ENCODE results near the gene CD83. TPM values are rescaled to one million over a fixed set of nuclear protein-coding genes. Genes with fewer than 3 reads are reported as not detected.

The CD83 gene
- total RNA-seq, 1 experiment from 2014 or later = 15.2 TPM

DNA sequence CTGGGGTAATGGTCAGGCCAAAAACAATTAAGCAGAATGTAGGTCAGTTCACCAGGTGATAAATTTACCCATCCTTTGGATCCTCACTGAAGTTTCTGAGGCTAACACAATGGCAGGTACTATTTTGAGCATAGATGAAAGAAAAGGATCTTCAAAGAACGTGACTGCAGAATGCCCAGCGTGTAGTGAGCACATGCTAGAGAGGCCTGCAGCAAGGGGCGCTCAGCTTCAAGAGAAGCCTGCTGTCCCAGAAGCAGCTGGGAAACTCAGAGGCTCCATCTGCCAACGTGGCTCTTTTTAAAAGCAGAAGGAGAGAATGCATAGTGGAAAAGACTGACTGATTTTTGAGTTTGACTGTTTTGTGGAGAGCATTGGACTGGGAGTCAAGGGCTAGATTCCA is 57.4 kb downstream of the CD83 start:
- no peak for TF ChIP-seq EZH2phosphoT487 (IDR thresholded peaks at IDR 0.05; ENCODE audit: borderline replicate concordance, low read length)
- TF ChIP-seq, protein P1, sequence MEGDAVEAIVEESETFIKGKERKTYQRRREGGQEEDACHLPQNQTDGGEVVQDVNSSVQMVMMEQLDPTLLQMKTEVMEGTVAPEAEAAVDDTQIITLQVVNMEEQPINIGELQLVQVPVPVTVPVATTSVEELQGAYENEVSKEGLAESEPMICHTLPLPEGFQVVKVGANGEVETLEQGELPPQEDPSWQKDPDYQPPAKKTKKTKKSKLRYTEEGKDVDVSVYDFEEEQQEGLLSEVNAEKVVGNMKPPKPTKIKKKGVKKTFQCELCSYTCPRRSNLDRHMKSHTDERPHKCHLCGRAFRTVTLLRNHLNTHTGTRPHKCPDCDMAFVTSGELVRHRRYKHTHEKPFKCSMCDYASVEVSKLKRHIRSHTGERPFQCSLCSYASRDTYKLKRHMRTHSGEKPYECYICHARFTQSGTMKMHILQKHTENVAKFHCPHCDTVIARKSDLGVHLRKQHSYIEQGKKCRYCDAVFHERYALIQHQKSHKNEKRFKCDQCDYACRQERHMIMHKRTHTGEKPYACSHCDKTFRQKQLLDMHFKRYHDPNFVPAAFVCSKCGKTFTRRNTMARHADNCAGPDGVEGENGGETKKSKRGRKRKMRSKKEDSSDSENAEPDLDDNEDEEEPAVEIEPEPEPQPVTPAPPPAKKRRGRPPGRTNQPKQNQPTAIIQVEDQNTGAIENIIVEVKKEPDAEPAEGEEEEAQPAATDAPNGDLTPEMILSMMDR (conservative IDR thresholded peaks at IDR 0.05; ENCODE audit: low read depth, low read length) = no peak
- no peak for TF ChIP-seq EZH2 (IDR thresholded peaks at IDR 0.05; ENCODE audit: low read length, unreplicated experiment)
- H4K20me1 ChIP-seq (ENCODE audit: low read length) = no peaks in the 10 kb centered on the region
- H3K4me2 ChIP-seq (ENCODE audit: low read length) = no peak overlapping the region
- peaks cover 4% of the 10 kb centered on the region; the same call in 1 of the 2 replicates for H3K9me3 ChIP-seq (ENCODE audit: low read length)
- DNase-seq (no peak), ATAC-seq (no peak)
- no peaks in the 10 kb centered on the region for H3K79me2 ChIP-seq (ENCODE audit: low read length)
- no peak overlapping the region for H3K4me3 ChIP-seq (ENCODE audit: low read length)
- H3K36me3 ChIP-seq (ENCODE audit: low read depth, low read length) = no peaks in the 10 kb centered on the region
- H2AFZ ChIP-seq (ENCODE audit: low read length) = no peak overlapping the region
- no peaks in the 10 kb centered on the region for H3F3A ChIP-seq (ENCODE audit: low read length, unreplicated experiment)
- no peak overlapping the region for H3K9ac ChIP-seq (ENCODE audit: low read length)
- H3K9me2 ChIP-seq (replicated peaks; ENCODE audit: low read length) = no peaks in the 10 kb centered on the region
- intact Hi-C loops (cut with micrococcal nuclease) = no loop called here
- CTCF ChIA-PET = no interaction called here
- no TSS peak for BruUV-seq (replicated peaks)
- H3K27me3 ChIP-seq (ENCODE audit: low read length) = no peaks in the 10 kb centered on the region
- H3K27ac ChIP-seq (ENCODE audit: low read length) = no peak overlapping the region
- H3K4me1 ChIP-seq (ENCODE audit: insufficient read depth, low read length) = no peaks in the 10 kb centered on the region
- POLR2A ChIA-PET (ENCODE audit: unreplicated experiment) = no interaction called here

DNA sequence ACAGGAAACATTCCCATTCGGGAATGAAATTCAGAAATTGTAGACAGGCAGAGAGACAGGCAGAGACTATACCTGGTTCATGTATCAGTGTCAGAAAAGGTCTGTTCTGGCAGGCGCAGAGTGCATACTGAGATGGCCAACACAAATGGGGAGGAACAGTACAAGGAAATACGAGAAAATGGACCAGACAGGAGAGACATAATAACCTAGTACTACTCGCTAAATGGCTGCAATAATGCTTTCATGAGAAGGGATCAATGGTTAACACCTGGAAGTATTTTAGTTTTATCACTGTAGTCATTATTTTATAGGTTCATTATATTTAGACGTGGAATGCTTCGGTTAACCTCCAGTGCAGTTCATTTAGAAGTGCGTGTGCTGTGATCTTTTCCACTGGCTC is 58.9 kb downstream of the CD83 start:
- Histone ChIP-seq H3F3A (ENCODE audit: low read length, unreplicated experiment) (no peaks in the 10 kb centered on the region), H3K4me1 (ENCODE audit: insufficient read depth, low read length) (no peaks in the 10 kb centered on the region), H3K27me3 (ENCODE audit: low read length) (no peaks in the 10 kb centered on the region), H3K79me2 (ENCODE audit: low read length) (no peaks in the 10 kb centered on the region), H3K9me2 (replicated peaks; ENCODE audit: low read length) (no peaks in the 10 kb centered on the region), H2AFZ (ENCODE audit: low read length) (no peak overlapping the region), H3K4me3 (ENCODE audit: low read length) (no peak overlapping the region), H3K27ac (ENCODE audit: low read length) (no peak overlapping the region), H4K20me1 (ENCODE audit: low read length) (no peaks in the 10 kb centered on the region), H3K9ac (ENCODE audit: low read length) (no peak overlapping the region), H3K36me3 (ENCODE audit: low read depth, low read length) (no peaks in the 10 kb centered on the region), H3K9me3 (ENCODE audit: low read length) (no peaks in the 10 kb centered on the region; the same call in 1 of the 2 replicates), H3K4me2 (ENCODE audit: low read length) (no peak overlapping the region)
- no peak for DNase-seq
- TF ChIP-seq EZH2phosphoT487 (IDR thresholded peaks at IDR 0.05; ENCODE audit: borderline replicate concordance, low read length) = no peak
- no peak for TF ChIP-seq EZH2 (IDR thresholded peaks at IDR 0.05; ENCODE audit: low read length, unreplicated experiment)
- TF ChIP-seq, protein P1 (conservative IDR thresholded peaks at IDR 0.05; ENCODE audit: low read depth, low read length) = no peak
- ChIA-PET POLR2A (ENCODE audit: unreplicated experiment) (no interaction called here), CTCF (no interaction called here)
- BruUV-seq (replicated peaks) = no TSS peak
- intact Hi-C loops (cut with micrococcal nuclease) = no loop called here
- no peak for ATAC-seq

DNA sequence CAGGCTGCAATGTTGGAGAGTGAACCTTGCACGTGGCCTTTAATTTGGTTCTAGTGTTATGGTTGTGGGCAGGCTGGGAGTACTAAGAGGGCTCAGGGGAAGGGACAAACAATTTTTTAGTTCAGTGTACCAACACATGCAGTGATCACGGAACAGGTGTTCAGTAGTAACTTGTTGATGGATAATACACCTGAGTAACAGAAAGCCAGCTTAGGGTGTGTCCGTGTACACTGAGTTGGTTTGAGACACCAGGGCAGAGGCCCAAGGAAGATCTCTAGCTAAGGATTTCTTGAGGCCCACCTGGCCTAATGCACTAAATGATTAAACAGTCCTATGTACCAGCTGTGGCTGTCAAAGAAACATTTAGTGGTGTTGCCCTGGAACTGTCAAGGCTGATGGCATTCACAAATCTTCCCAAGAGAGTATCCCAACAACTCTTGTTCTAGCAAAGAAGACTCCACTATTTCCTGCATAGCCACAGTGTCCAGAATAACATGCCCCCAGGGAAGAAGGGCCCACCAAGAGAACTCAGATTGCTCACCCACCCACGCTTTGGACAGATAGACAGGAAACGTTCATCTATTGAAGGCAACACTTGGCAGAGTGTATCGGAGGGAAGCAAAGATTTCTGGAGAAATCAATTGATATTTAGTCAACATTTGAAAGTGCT is 60.0 kb downstream of the CD83 start:
- no peaks in the 10 kb centered on the region for H3F3A ChIP-seq (ENCODE audit: low read length, unreplicated experiment)
- no peaks in the 10 kb centered on the region for H3K36me3 ChIP-seq (ENCODE audit: low read depth, low read length)
- no peaks in the 10 kb centered on the region; the same call in 1 of the 2 replicates for H3K9me3 ChIP-seq (ENCODE audit: low read length)
- DNase-seq (no peak), ATAC-seq (no peak)
- no peak overlapping the region for H3K4me3 ChIP-seq (ENCODE audit: low read length)
- TF ChIP-seq EZH2phosphoT487 (IDR thresholded peaks at IDR 0.05; ENCODE audit: borderline replicate concordance, low read length) (no peak), EZH2 (IDR thresholded peaks at IDR 0.05; ENCODE audit: low read length, unreplicated experiment) (no peak)
- TF ChIP-seq, protein P1 (conservative IDR thresholded peaks at IDR 0.05; ENCODE audit: low read depth, low read length) = no peak
- H3K27me3 ChIP-seq (ENCODE audit: low read length) = no peaks in the 10 kb centered on the region
- no peaks in the 10 kb centered on the region for H3K79me2 ChIP-seq (ENCODE audit: low read length)
- intact Hi-C loops (cut with micrococcal nuclease) = no loop called here
- H3K4me1 ChIP-seq (ENCODE audit: insufficient read depth, low read length) = no peaks in the 10 kb centered on the region
- H3K9ac ChIP-seq (ENCODE audit: low read length) = no peak overlapping the region
- no TSS peak for BruUV-seq (replicated peaks)
- H4K20me1 ChIP-seq (ENCODE audit: low read length) = no peaks in the 10 kb centered on the region
- H3K9me2 ChIP-seq (replicated peaks; ENCODE audit: low read length) = no peaks in the 10 kb centered on the region
- no peak overlapping the region for H3K4me2 ChIP-seq (ENCODE audit: low read length)
- no peak overlapping the region for H2AFZ ChIP-seq (ENCODE audit: low read length)
- POLR2A ChIA-PET (ENCODE audit: unreplicated experiment) = no interaction called here
- CTCF ChIA-PET = interaction anchor here (0.6 kb wide), 1 partner anchor 13 kb away, joined by 3 read pairs; no protein-coding TSS in a partner anchor
- no peak overlapping the region for H3K27ac ChIP-seq (ENCODE audit: low read length)
